Measurements from ENCODE around the gene AP5S1.
A peak's percentile ranks its signal among the peaks of the same experiment; 100 is the strongest.
"Not testable (repeated sequence)": the region's sequence is repeated elsewhere in the genome, so short reads cannot be mapped to it uniquely, and the experiment has no call there.

Gene AP5S1

GRCh38 chr20:3828798-3829197 lies 8.5 kb downstream of the AP5S1 start:
- TF ChIP-seq CTCF (IDR thresholded peaks at IDR 0.05; ENCODE audit: insufficient read depth, low read depth, low read length, missing control alignments), result no peak
- H3K4me3 ChIP-seq (ENCODE audit: low read length), result no peak overlapping the region
- DNase-seq (ENCODE audit: low read depth), result no peak

- not testable (repeated sequence) for H3K4me3 ChIP-seq (ENCODE audit: low read length); DNase-seq (ENCODE audit: low read depth)
Measured at GRCh38 chr20:3829891-3830290, 9.5 kb downstream of the AP5S1 start.

GRCh38 chr20:3836132-3836531 lies 15.8 kb downstream of the AP5S1 start:
- DNase-seq (ENCODE audit: low read depth), result no peak
- TF ChIP-seq CTCF (IDR thresholded peaks at IDR 0.05; ENCODE audit: insufficient read depth, low read depth, low read length, missing control alignments), result no peak
- H3K4me3 ChIP-seq (ENCODE audit: low read length), result no peak overlapping the region

- no peak for DNase-seq (ENCODE audit: low read depth)
- no peak overlapping the region for H3K4me3 ChIP-seq (ENCODE audit: low read length)
- TF ChIP-seq CTCF (IDR thresholded peaks at IDR 0.05; ENCODE audit: insufficient read depth, low read depth, low read length, missing control alignments), result no peak
Measured at GRCh38 chr20:3839328-3839727, 19.0 kb downstream of the AP5S1 start.

GRCh38 chr20:3840201-3840600 lies 19.9 kb downstream of the AP5S1 start:
- H3K4me3 ChIP-seq (ENCODE audit: low read length), result not testable (repeated sequence)
- DNase-seq (ENCODE audit: low read depth), result peak; percentile 69

GRCh38 chr20:3842348-3842930 lies 22.1 kb downstream of the AP5S1 start:
- TF ChIP-seq CTCF (IDR thresholded peaks at IDR 0.05; ENCODE audit: insufficient read depth, low read depth, low read length, missing control alignments), result no peak
- DNase-seq (ENCODE audit: low read depth), result no peak
- H3K4me3 ChIP-seq (ENCODE audit: low read length), result no peak overlapping the region

GRCh38 chr20:3843490-3843889 lies 23.1 kb downstream of the AP5S1 start:
- no peak for TF ChIP-seq CTCF (IDR thresholded peaks at IDR 0.05; ENCODE audit: insufficient read depth, low read depth, low read length, missing control alignments)
- DNase-seq (ENCODE audit: low read depth), result peak; percentile 57

GRCh38 chr20:3843990-3844619 lies 23.8 kb downstream of the AP5S1 start:
- not testable (repeated sequence) for DNase-seq (ENCODE audit: low read depth); H3K4me3 ChIP-seq (ENCODE audit: low read length)

More at GRCh38 chr20:3843490-3843889, 23.1 kb downstream of the AP5S1 start:
- H3K4me3 ChIP-seq (ENCODE audit: low read length), result no peak overlapping the region

Data from epithelial cell of esophagus (primary cell).